Loucy (cell line): ENCODE data around the gene SMARCD3.

ENCODE experiments used
- H2AFZ ChIP-seq: fragments of 200-600 bp; sonication (generic); 2 replicates; pipeline ENCODE4 v1.6.0; 2016; ENCODE audit warnings: antibody characterized with exemption, mild to moderate bottlenecking, low read length, moderate library complexity
- H3F3A ChIP-seq: fragments of 200-600 bp; 2 replicates; pipeline ENCODE4 v1.6.0; 2016; ENCODE audit warnings: antibody characterized with exemption, low read depth, mild to moderate bottlenecking
- H3K27me3 ChIP-seq: fragments of 200-600 bp; sonication (generic); 2 replicates; pipeline ENCODE4 v1.6.1; 2014; ENCODE audit warnings: low read length, mild to moderate bottlenecking; ENCODE audit not compliant: insufficient read depth, poor library complexity, severe bottlenecking
- H3K36me3 ChIP-seq: fragments of 200-600 bp; sonication (generic); 2 replicates; pipeline ENCODE4 v1.6.1; 2016; ENCODE audit warnings: low read length; ENCODE audit not compliant: insufficient read depth
- H3K4me1 ChIP-seq: fragments of 200-600 bp; sonication (generic); 2 replicates; pipeline ENCODE4 v1.5.1; 2014; ENCODE audit warnings: low read length, mild to moderate bottlenecking; ENCODE audit not compliant: insufficient read depth, poor library complexity, severe bottlenecking
- H3K4me2 ChIP-seq: fragments of 200-600 bp; sonication (generic); 2 replicates; pipeline ENCODE4 v1.6.0; 2014; ENCODE audit warnings: antibody characterized with exemption, low read length, low read depth, mild to moderate bottlenecking; ENCODE audit not compliant: poor library complexity, severe bottlenecking
- H3K4me3 ChIP-seq: fragments of 200-600 bp; sonication (generic); 2 replicates; pipeline ENCODE4 v1.5.1; 2014; ENCODE audit warnings: low read length, mild to moderate bottlenecking, mixed read lengths; ENCODE audit not compliant: poor library complexity, severe bottlenecking
- H3K79me2 ChIP-seq: fragments of 200-600 bp; sonication (generic); 2 replicates; pipeline ENCODE4 v1.6.1; 2014; ENCODE audit warnings: low read length; ENCODE audit not compliant: insufficient read depth
- H3K9ac ChIP-seq: fragments of 200-600 bp; sonication (generic); 2 replicates; pipeline ENCODE4 v1.6.0; 2014; ENCODE audit warnings: mild to moderate bottlenecking, low read depth, low read length, moderate library complexity; ENCODE audit not compliant: poor library complexity, severe bottlenecking
- H3K9me2 ChIP-seq: fragments of 200-600 bp; sonication (generic); replicated peaks from 2 replicates; pipeline ENCODE4 v1.6.1; 2016; ENCODE audit warnings: low read depth, low read length, mixed read lengths
- H3K9me3 ChIP-seq: fragments of 200-600 bp; sonication (generic); 2 replicates; pipeline ENCODE4 v1.6.1; 2014; ENCODE audit warnings: mild to moderate bottlenecking, antibody characterized with exemption, low read length, low read depth; ENCODE audit not compliant: insufficient read depth
- H4K20me1 ChIP-seq: fragments of 200-600 bp; sonication (generic); 2 replicates; pipeline ENCODE4 v1.6.0; 2014; ENCODE audit warnings: antibody characterized with exemption, low read length, mild to moderate bottlenecking; ENCODE audit not compliant: insufficient read depth, poor library complexity, severe bottlenecking
- CTCF ChIP-seq: fragments of 200-600 bp; sonication (generic); conservative IDR thresholded peaks from 2 replicates; pipeline ENCODE4 v1.5.1; 2014; ENCODE audit warnings: mild to moderate bottlenecking, antibody characterized with exemption, low read length
- EZH2phosphoT487 ChIP-seq: fragments of 200-600 bp; IDR thresholded peaks from 2 replicates; pipeline ENCODE4 v1.6.1; 2018; ENCODE audit warnings: antibody characterized with exemption, mild to moderate bottlenecking, moderate library complexity, borderline replicate concordance

SMARCD3 gene

GRCh38 chr7:151251328-151251688 lies 2.8 kb upstream of the SMARCD3 start:
- Histone ChIP-seq H2AFZ (peak overlapping the region; percentile 50), H3K27me3 (no peaks in the 10 kb centered on the region), H3K79me2 (no peaks in the 10 kb centered on the region), H3K4me3 (peak overlapping the region; percentile 60), H3K36me3 (no peaks in the 10 kb centered on the region), H3K9me2 (no peaks in the 10 kb centered on the region), H4K20me1 (no peaks in the 10 kb centered on the region), H3K4me1 (peaks cover 11% of the 10 kb centered on the region), H3K9me3 (no peaks in the 10 kb centered on the region), H3F3A (no peaks in the 10 kb centered on the region), H3K4me2 (peak overlapping the region; percentile 59), H3K9ac (peak overlapping the region; percentile 48)
- TF ChIP-seq EZH2phosphoT487, result no peak
- TF ChIP-seq CTCF, result no peak

GRCh38 chr7:151250181-151251132 lies 2.0 kb upstream of the SMARCD3 start:
- TF ChIP-seq CTCF (no peak), EZH2phosphoT487 (no peak)
- no peaks in the 10 kb centered on the region for H3K9me2 ChIP-seq
- no peak overlapping the region for H3K9ac ChIP-seq
- no peaks in the 10 kb centered on the region for H3K9me3 ChIP-seq
- H3K4me3 ChIP-seq, result no peak overlapping the region
- no peaks in the 10 kb centered on the region for H3K79me2 ChIP-seq
- no peak overlapping the region for H3K4me2 ChIP-seq
- no peaks in the 10 kb centered on the region for H3F3A ChIP-seq
- H4K20me1 ChIP-seq, result no peaks in the 10 kb centered on the region
- no peaks in the 10 kb centered on the region for H3K27me3 ChIP-seq
- no peaks in the 10 kb centered on the region for H3K36me3 ChIP-seq
- H2AFZ ChIP-seq, result no peak overlapping the region
- H3K4me1 ChIP-seq, result peaks cover 11% of the 10 kb centered on the region

GRCh38 chr7:151249732-151250072 lies 1.2 kb upstream of the SMARCD3 start:
- H3K4me2 ChIP-seq, result no peak overlapping the region
- H3K9ac ChIP-seq, result no peak overlapping the region
- no peaks in the 10 kb centered on the region for H3K9me3 ChIP-seq
- H3K79me2 ChIP-seq, result no peaks in the 10 kb centered on the region
- no peaks in the 10 kb centered on the region for H3K27me3 ChIP-seq
- H3K4me3 ChIP-seq, result no peak overlapping the region
- H2AFZ ChIP-seq, result no peak overlapping the region
- no peaks in the 10 kb centered on the region for H4K20me1 ChIP-seq
- H3F3A ChIP-seq, result no peaks in the 10 kb centered on the region
- TF ChIP-seq EZH2phosphoT487 (no peak), CTCF (no peak)
- peaks cover 16% of the 10 kb centered on the region for H3K4me1 ChIP-seq
- no peaks in the 10 kb centered on the region for H3K9me2 ChIP-seq
- H3K36me3 ChIP-seq, result no peaks in the 10 kb centered on the region
